Measurements from ENCODE around the gene ZGPAT. TPM values are rescaled to one million over a fixed set of nuclear protein-coding genes. Genes with fewer than 3 reads are reported as not detected.

Gene ZGPAT
- total RNA-seq, 1 experiment from 2014 or later = 10.6 TPM

- DNase-seq (ENCODE audit: extremely low read depth, low read depth) = no peak
Observed at GRCh38 chr20:63777614-63778013, 69.8 kb downstream of the ZGPAT start.

GRCh38 chr20:63778034-63778752 lies 70.4 kb downstream of the ZGPAT start:
- peak; percentile 38 for DNase-seq (ENCODE audit: extremely low read depth, low read depth)

GRCh38 chr20:63778857-63779256 lies 71.0 kb downstream of the ZGPAT start:
- no peak for DNase-seq (ENCODE audit: extremely low read depth, low read depth)

GRCh38 chr20:63781181-63781580 lies 73.3 kb downstream of the ZGPAT start:
- no peak for DNase-seq (ENCODE audit: extremely low read depth, low read depth)

GRCh38 chr20:63782051-63782471 lies 74.2 kb downstream of the ZGPAT start:
- DNase-seq (ENCODE audit: extremely low read depth, low read depth) = no peak

- no peak for DNase-seq (ENCODE audit: extremely low read depth, low read depth)
Observed at GRCh38 chr20:63782521-63782971, 74.7 kb downstream of the ZGPAT start.

- no peak for DNase-seq (ENCODE audit: extremely low read depth, low read depth)
Observed at GRCh38 chr20:63783970-63784369, 76.1 kb downstream of the ZGPAT start.

GRCh38 chr20:63785691-63786131 lies 77.9 kb downstream of the ZGPAT start:
- no peak for DNase-seq (ENCODE audit: extremely low read depth, low read depth)

Small RNA genes within 50 kb of the gene (small RNA-seq; reads per million reads assigned to genes)
- gene LIME1 = 0 to 0.29 reads per million in 2 experiments
- gene TNFRSF6B = 0 reads per million in 2 experiments

Other genes starting within 250 kb of the ZGPAT start
- 0.17 TPM in 1 of 2 replicates, not detected in the other for gene KCNQ2, start 235.4 kb upstream of the ZGPAT start, total RNA-seq (2014; rRNA removed; shearing (Covaris generic))
- 224 and 275 TPM in 2 replicates for gene EEF1A2, start 209.0 kb upstream of the ZGPAT start, total RNA-seq (2014; rRNA removed; shearing (Covaris generic))
- gene PPDPF, start 187.3 kb upstream of the ZGPAT start, total RNA-seq (2014; rRNA removed; shearing (Covaris generic)) = 44.7 and 63.2 TPM in 2 replicates
- gene PTK6, start 170.7 kb upstream of the ZGPAT start, total RNA-seq (2014; rRNA removed; shearing (Covaris generic)) = 1.5 and 2.2 TPM in 2 replicates
- not detected in 2 replicates for gene SRMS, start 160.3 kb upstream of the ZGPAT start, total RNA-seq (2014; rRNA removed; shearing (Covaris generic))
- 0.05 TPM in 1 of 2 replicates, not detected in the other for gene FNDC11, start 153.9 kb upstream of the ZGPAT start, total RNA-seq (2014; rRNA removed; shearing (Covaris generic))
- 10.1 and 12.1 TPM in 2 replicates for gene HELZ2, start 133.8 kb upstream of the ZGPAT start, total RNA-seq (2014; rRNA removed; shearing (Covaris generic))
- gene GMEB2, start 80.9 kb upstream of the ZGPAT start, total RNA-seq (2014; rRNA removed; shearing (Covaris generic)) = 13.1 and 14.0 TPM in 2 replicates
- gene STMN3, start 54.6 kb upstream of the ZGPAT start, total RNA-seq (2014; rRNA removed; shearing (Covaris generic)) = 1.8 and 2.5 TPM in 2 replicates
- 4.1 and 6.3 TPM in 2 replicates for gene RTEL1, start 49.7 kb upstream of the ZGPAT start, total RNA-seq (2014; rRNA removed; shearing (Covaris generic))
- gene TNFRSF6B, start 11.4 kb upstream of the ZGPAT start, total RNA-seq (2014; rRNA removed; shearing (Covaris generic)) = 0.10 TPM in 1 of 2 replicates, not detected in the other
- gene ARFRP1, start 63 bp upstream of the ZGPAT start, total RNA-seq (2014; rRNA removed; shearing (Covaris generic)) = 12.1 and 15.9 TPM in 2 replicates
- gene LIME1, start 28.6 kb downstream of the ZGPAT start, total RNA-seq (2014; rRNA removed; shearing (Covaris generic)) = 6.6 and 7.6 TPM in 2 replicates
- 15.5 and 19.4 TPM in 2 replicates for gene SLC2A4RG, start 31.7 kb downstream of the ZGPAT start, total RNA-seq (2014; rRNA removed; shearing (Covaris generic))
- 0.20 and 0.30 TPM in 2 replicates for gene ZBTB46, start 123.2 kb downstream of the ZGPAT start, total RNA-seq (2014; rRNA removed; shearing (Covaris generic))
- gene ABHD16B, start 153.5 kb downstream of the ZGPAT start, total RNA-seq (2014; rRNA removed; shearing (Covaris generic)) = not detected in 2 replicates
- 97.6 and 103 TPM in 2 replicates for gene TPD52L2, start 157.2 kb downstream of the ZGPAT start, total RNA-seq (2014; rRNA removed; shearing (Covaris generic))
- 30.7 and 31.9 TPM in 2 replicates for gene DNAJC5, start 187.1 kb downstream of the ZGPAT start, total RNA-seq (2014; rRNA removed; shearing (Covaris generic))
- 17.9 and 18.5 TPM in 2 replicates for gene UCKL1, start 248.4 kb downstream of the ZGPAT start, total RNA-seq (2014; rRNA removed; shearing (Covaris generic))